Fibroblast of mammary gland (primary cell): Measurements from ENCODE around the gene LARP7.

Experiments used
- DNase-seq: peaks from one replicate; pipeline ENCODE4 v3.0.0-alpha.2; 2010; ENCODE audit warnings: low read depth
- H3K4me3 ChIP-seq: 2 replicates; pipeline ENCODE4 v1.5.1; 2011; ENCODE audit warnings: low read depth, mild to moderate bottlenecking, low read length, moderate library complexity; ENCODE audit not compliant: control insufficient read depth
- CTCF ChIP-seq: conservative IDR thresholded peaks from 2 replicates; pipeline ENCODE4 v1.5.1; 2011; ENCODE audit warnings: low read depth, low read length, inconsistent platforms; ENCODE audit not compliant: control insufficient read depth, insufficient read depth

LARP7 gene

GRCh38 chr4:112704322-112704721 is 67.4 kb downstream of the LARP7 start:
- H3K4me3 ChIP-seq: no peak overlapping the region
- no peak for TF ChIP-seq CTCF
- DNase-seq: no peak

- DNase-seq: peak; percentile 59
- peak overlapping the region; percentile 35 for H3K4me3 ChIP-seq
- no peak for TF ChIP-seq CTCF
Observed at GRCh38 chr4:112704991-112705845, 68.3 kb downstream of the LARP7 start.

GRCh38 chr4:112705891-112706839 is 69.2 kb downstream of the LARP7 start:
- H3K4me3 ChIP-seq: peak overlapping the region; percentile 44
- peak; percentile 17 for DNase-seq

GRCh38 chr4:112706840-112707207 is 69.9 kb downstream of the LARP7 start:
- no peak overlapping the region for H3K4me3 ChIP-seq

More at GRCh38 chr4:112706840-112707207, 69.9 kb downstream of the LARP7 start:
- DNase-seq: no peak
- no peak for TF ChIP-seq CTCF
